HCT116 (cell line): Measurements from ENCODE around the gene TMTC4.

ENCODE experiments used
- EGR1 ChIP-seq: IDR thresholded peaks from 2 replicates; pipeline ENCODE4 v1.6.1; 2012; ENCODE audit warnings: low read depth
- EZH2 ChIP-seq: fragments of 200-600 bp; sonication (generic); IDR thresholded peaks from 2 replicates; pipeline ENCODE4 v1.6.1; 2017; ENCODE audit warnings: antibody characterized with exemption, mixed run types
- EZH2phosphoT487 ChIP-seq: fragments of 200-600 bp; IDR thresholded peaks from 2 replicates; pipeline ENCODE4 v1.6.1; 2018; ENCODE audit warnings: antibody characterized with exemption, borderline replicate concordance
- POLR2A ChIP-seq: IDR thresholded peaks from 2 replicates; pipeline ENCODE4 v1.7.0; 2011; ENCODE audit warnings: borderline replicate concordance; ENCODE audit not compliant: insufficient read depth, insufficient read length; ENCODE audit errors: extremely low read depth
- POLR2AphosphoS5 ChIP-seq: IDR thresholded peaks from 2 replicates; pipeline ENCODE4 v1.6.1; 2011; ENCODE audit warnings: mild to moderate bottlenecking, low read depth, low read length, moderate library complexity
- RAD21 ChIP-seq: IDR thresholded peaks from 2 replicates; pipeline ENCODE4 v1.6.1; 2012; ENCODE audit warnings: low read depth, mild to moderate bottlenecking
- SIN3A ChIP-seq: IDR thresholded peaks from 2 replicates; pipeline ENCODE4 v1.6.1; 2012; ENCODE audit warnings: low read depth
- SP1 ChIP-seq: IDR thresholded peaks from 2 replicates; pipeline ENCODE4 v1.6.1; 2012; ENCODE audit warnings: low read depth
- YY1 ChIP-seq: IDR thresholded peaks from 2 replicates; pipeline ENCODE4 v1.6.1; 2011; ENCODE audit warnings: low read length, low read depth, moderate library complexity, mild to moderate bottlenecking; ENCODE audit not compliant: insufficient replicate concordance; ENCODE audit errors: extremely low read depth
- ZFX ChIP-seq: fragments of 450-650 bp; IDR thresholded peaks from 2 replicates; pipeline ENCODE4 v1.6.1; 2017
- ZNF274 ChIP-seq: fragments of 200-500 bp; sonication (Bioruptor generic); IDR thresholded peaks from 2 replicates; pipeline ENCODE4 v1.6.1; 2014; ENCODE audit warnings: mild to moderate bottlenecking, low read depth, low read length, inconsistent platforms
- TF ChIP-seq, protein P1 (sequence below), 3 experiments: fragments of 200-600 bp in 1 of 3; sonication (generic) in 1 of 3; IDR thresholded peaks in 2 of 3; conservative IDR thresholded peaks in 1 of 3; 2 replicates each; pipeline ENCODE4 v1.5.1; 2012 to 2017; ENCODE audit warnings: low read depth in 2 of 3, low read length in 2 of 3, antibody characterized with exemption in 1 of 3, borderline replicate concordance in 1 of 3, control low read depth in 1 of 3, mild to moderate bottlenecking in 1 of 3, mixed read lengths in 1 of 3, mixed run types in 1 of 3, moderate library complexity in 1 of 3; ENCODE audit not compliant: insufficient read depth in 1 of 3
- TF ChIP-seq, protein P2 (sequence below): IDR thresholded peaks from 2 replicates; pipeline ENCODE4 v1.6.1; 2011; ENCODE audit warnings: mild to moderate bottlenecking, low read length, moderate library complexity; ENCODE audit not compliant: insufficient replicate concordance; ENCODE audit errors: extremely low read depth

DNA sequence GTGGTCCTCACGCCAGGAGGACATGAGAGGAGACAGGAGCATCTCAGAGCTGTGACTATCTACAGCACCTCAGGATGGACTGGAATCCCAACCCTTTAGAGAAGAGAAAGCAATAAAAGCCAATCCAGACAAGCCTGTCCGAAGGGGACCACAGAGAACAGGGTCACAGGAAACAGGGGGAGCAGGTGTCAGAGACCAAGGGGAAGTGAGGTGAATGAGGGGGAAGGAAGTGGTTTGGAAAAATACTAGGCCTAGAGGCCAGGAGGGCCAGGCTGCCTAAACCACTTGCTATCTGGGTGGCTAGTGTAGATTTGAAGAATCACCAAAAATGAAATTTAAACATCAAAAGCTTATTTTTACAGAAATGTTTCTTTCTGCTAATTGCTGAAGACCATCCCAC is 16.2 kb downstream of the TMTC4 start:
- TF ChIP-seq, protein P1, sequence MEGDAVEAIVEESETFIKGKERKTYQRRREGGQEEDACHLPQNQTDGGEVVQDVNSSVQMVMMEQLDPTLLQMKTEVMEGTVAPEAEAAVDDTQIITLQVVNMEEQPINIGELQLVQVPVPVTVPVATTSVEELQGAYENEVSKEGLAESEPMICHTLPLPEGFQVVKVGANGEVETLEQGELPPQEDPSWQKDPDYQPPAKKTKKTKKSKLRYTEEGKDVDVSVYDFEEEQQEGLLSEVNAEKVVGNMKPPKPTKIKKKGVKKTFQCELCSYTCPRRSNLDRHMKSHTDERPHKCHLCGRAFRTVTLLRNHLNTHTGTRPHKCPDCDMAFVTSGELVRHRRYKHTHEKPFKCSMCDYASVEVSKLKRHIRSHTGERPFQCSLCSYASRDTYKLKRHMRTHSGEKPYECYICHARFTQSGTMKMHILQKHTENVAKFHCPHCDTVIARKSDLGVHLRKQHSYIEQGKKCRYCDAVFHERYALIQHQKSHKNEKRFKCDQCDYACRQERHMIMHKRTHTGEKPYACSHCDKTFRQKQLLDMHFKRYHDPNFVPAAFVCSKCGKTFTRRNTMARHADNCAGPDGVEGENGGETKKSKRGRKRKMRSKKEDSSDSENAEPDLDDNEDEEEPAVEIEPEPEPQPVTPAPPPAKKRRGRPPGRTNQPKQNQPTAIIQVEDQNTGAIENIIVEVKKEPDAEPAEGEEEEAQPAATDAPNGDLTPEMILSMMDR (IDR thresholded peaks at IDR 0.05 in 2 of 3, conservative IDR thresholded peaks at IDR 0.05 in 1 of 3; ENCODE audit: borderline replicate concordance in 1 of 3, insufficient read depth in 1 of 3, low read depth in 2 of 3, low read length in 2 of 3) = no peak
- TF ChIP-seq POLR2A = no peak
- no peak for TF ChIP-seq ZFX
- TF ChIP-seq EZH2 = no peak
- TF ChIP-seq POLR2AphosphoS5 = no peak
- TF ChIP-seq, protein P2, sequence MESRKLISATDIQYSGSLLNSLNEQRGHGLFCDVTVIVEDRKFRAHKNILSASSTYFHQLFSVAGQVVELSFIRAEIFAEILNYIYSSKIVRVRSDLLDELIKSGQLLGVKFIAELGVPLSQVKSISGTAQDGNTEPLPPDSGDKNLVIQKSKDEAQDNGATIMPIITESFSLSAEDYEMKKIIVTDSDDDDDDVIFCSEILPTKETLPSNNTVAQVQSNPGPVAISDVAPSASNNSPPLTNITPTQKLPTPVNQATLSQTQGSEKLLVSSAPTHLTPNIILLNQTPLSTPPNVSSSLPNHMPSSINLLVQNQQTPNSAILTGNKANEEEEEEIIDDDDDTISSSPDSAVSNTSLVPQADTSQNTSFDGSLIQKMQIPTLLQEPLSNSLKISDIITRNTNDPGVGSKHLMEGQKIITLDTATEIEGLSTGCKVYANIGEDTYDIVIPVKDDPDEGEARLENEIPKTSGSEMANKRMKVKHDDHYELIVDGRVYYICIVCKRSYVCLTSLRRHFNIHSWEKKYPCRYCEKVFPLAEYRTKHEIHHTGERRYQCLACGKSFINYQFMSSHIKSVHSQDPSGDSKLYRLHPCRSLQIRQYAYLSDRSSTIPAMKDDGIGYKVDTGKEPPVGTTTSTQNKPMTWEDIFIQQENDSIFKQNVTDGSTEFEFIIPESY = no peak
- no peak for TF ChIP-seq EGR1
- TF ChIP-seq SIN3A = no peak
- no peak for TF ChIP-seq YY1
- no peak for TF ChIP-seq SP1
- no peak for TF ChIP-seq EZH2phosphoT487
- no peak for TF ChIP-seq RAD21
- TF ChIP-seq ZNF274 = no peak
